OCI-LY1 (cell line): ENCODE data around the gene PIGH.

Source experiments
- CTCF ChIP-seq: fragments of 200-600 bp; sonication (generic), shearing (Covaris generic); IDR thresholded peaks from 2 replicates; pipeline ENCODE4 v1.5.1; 2017; ENCODE audit warnings: mild to moderate bottlenecking, antibody characterized with exemption, low read length, moderate library complexity, mixed read lengths
- EZH2 ChIP-seq: fragments of 200-600 bp; sonication (generic), shearing (Covaris generic); IDR thresholded peaks from 2 replicates; pipeline ENCODE4 v1.8.0; 2017; ENCODE audit warnings: borderline replicate concordance, mixed run types, mild to moderate bottlenecking, antibody characterized with exemption, low read length, moderate library complexity, mixed read lengths

DNA sequence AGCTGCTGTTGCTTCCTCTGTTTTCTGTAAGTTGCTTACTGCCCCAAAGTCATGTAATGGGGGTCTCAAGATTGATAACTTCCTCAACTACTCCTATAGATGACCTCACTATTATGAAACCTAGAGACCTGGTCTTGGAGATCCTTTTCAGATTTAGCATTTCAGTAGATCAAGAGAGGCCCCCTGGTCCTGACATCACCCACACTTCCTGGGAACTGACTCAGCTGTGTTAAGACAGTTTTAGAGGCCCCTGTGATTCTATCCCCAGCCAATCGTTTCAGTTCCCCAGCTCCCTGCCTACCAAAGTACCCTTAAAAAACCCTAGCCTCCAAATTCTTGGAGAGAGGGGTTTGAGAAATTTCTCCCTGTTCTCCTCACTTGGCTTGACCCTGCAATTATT lies 10.4 kb upstream of the PIGH start:
- TF ChIP-seq CTCF (no peak), EZH2 (no peak)
